ENCODE results near the gene NUP153.
"Not testable (repeated sequence)": the region's sequence is repeated elsewhere in the genome, so short reads cannot be mapped to it uniquely, and the experiment has no call there.

NUP153 gene

GRCh38 chr6:17600527-17601385 lies 106.0 kb downstream of the NUP153 start:
- peak; percentile 32 to 40 for DNase-seq

- DNase-seq, result peak; percentile 94
These were observed 106.7 kb downstream of the NUP153 start, which contains the start of gene FAM8A1 for GRCh38 chr6:17599877-17600526. TSS of gene FAM8A1 (plus strand) at chr6:17600302. CDS start at chr6:17600410, 108 bp downstream.

- DNase-seq, result no peak
These were observed 110.6 kb downstream of the NUP153 start for GRCh38 chr6:17596085-17596484.

- no peak for DNase-seq
These were observed 113.5 kb downstream of the NUP153 start for GRCh38 chr6:17593246-17593645.

- peak; percentile 36 to 46 for DNase-seq
These were observed 115.4 kb downstream of the NUP153 start for GRCh38 chr6:17591287-17591686.

GRCh38 chr6:17589406-17590096 lies 117.2 kb downstream of the NUP153 start:
- DNase-seq, result no peak

GRCh38 chr6:17588011-17588410 lies 118.7 kb downstream of the NUP153 start:
- no peak for DNase-seq

GRCh38 chr6:17586623-17587022 lies 120.1 kb downstream of the NUP153 start:
- DNase-seq, result not testable (repeated sequence)

- no peak for DNase-seq
These were observed 120.8 kb downstream of the NUP153 start for GRCh38 chr6:17585766-17586490.

GRCh38 chr6:17584241-17584803 lies 122.4 kb downstream of the NUP153 start:
- peak in 1 of 2 donors; percentile 55 for DNase-seq

- no peak for DNase-seq
These were observed 122.9 kb downstream of the NUP153 start for GRCh38 chr6:17583811-17584210.

GRCh38 chr6:17581282-17581681 lies 125.4 kb downstream of the NUP153 start:
- DNase-seq, result not testable (repeated sequence)

GRCh38 chr6:17580518-17581048 lies 126.1 kb downstream of the NUP153 start:
- DNase-seq, result no peak

- no peak for DNase-seq
These were observed 129.7 kb downstream of the NUP153 start for GRCh38 chr6:17577059-17577458.

GRCh38 chr6:17574866-17575560 lies 131.7 kb downstream of the NUP153 start:
- DNase-seq, result no peak

- DNase-seq, result no peak
These were observed 141.3 kb downstream of the NUP153 start for GRCh38 chr6:17565399-17565798.
